Measurements from ENCODE around the gene MEGF10.

GRCh38 chr5:127508644-127509373 is 218.2 kb downstream of the MEGF10 start:
- TF ChIP-seq GATA2 (IDR thresholded peaks at IDR 0.05; ENCODE audit: low read depth, low read length) = no peak
- no peak for TF ChIP-seq GATA3 (IDR thresholded peaks at IDR 0.05; ENCODE audit: low read depth, low read length)
